Measurements from ENCODE around the gene CMTM7.
"Not testable (repeated sequence)": the region's sequence is repeated elsewhere in the genome, so short reads cannot be mapped to it uniquely, and the experiment has no call there.

The CMTM7 gene

DNA sequence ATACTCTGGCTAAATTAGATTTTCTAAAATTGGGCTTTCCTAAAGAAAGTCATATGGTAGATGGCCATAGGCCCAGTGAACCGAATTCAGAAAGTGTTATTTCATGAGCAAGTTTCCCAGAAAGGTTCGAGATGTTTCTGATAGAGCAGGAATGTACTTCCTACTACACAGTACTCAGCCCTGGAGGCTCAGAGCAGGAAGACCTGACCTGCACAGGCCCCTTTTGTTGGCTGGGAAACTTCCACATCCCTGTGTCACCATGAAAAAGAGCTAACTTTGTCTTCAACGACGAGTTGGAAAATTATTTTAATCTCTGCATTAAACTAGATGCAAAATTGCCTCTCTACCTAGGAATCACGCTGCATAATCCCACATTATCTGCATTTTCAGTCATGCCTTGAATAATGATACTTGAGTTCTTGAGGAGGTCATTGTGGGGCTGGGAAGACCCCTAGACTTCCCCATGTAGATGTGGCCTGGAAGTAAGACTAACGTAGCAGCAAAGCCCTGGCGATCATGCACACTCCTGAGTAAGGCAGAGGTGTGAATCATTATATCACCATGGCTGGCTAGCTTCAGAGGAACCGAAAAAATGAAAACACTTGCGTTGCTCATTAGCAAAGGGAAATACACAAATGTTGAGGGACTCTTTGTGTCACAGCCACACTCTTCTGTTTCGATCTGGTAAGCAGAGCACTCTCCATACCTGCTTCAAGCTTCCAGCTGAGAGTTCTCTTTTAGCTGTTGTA, 47.1 kb downstream of the CMTM7 start:
- no peak for DNase-seq (ENCODE audit: low spot score)

DNA sequence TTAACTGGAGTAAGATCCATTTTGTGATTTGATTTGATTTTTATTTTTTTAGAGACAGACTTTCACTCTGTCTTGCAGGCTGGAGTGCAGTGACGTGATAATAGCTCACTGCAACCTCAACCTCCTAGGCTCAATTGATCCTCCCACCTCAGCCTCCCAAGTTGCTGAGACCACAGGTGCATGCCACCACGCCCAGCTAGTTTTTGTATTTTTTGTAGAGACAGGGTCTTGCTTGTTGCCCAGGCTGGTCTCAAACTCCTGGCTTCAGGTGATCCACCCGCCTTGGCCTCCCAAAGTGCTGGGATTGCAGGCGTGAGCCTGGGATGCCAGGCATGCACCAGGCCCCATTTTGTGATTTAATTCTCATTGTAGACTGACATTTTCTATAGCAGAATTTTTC, 47.8 kb downstream of the CMTM7 start:
- DNase-seq (ENCODE audit: low spot score) = not testable (repeated sequence)

DNA sequence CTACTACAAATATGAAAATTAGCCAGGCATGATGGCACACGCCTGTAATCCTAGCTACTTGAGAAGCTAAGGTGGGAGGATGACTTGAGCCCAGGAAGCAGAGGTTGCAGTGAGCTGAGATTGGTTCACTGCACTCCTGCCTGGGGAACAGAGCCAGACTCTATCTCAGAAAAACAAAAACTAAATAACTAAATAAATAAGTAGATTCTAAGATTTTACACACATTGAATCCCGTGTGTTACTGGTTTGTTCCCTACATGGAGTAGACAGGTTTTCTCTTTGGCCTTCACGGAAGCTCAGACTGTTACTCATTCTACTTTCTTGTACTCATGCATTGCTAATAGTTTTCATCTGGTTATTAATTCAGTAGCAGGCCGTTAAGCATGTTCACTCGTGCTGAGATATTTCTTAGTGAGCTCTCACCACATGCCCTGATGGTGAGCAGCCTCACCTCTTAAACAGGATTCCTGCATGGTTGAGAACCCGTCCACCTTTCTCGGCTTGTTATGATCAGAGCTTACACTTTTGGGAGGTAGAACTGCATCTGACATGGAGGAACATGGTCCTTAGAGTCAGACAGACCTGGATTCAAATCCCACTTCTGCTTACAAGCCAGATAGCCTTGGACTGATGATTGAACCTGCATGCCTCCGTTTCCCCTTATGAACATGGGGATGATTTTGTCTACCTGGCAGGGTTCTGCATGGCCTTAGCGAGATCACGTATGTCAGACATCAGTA, 49.1 kb downstream of the CMTM7 start:
- no peak for DNase-seq (ENCODE audit: low spot score)

DNA sequence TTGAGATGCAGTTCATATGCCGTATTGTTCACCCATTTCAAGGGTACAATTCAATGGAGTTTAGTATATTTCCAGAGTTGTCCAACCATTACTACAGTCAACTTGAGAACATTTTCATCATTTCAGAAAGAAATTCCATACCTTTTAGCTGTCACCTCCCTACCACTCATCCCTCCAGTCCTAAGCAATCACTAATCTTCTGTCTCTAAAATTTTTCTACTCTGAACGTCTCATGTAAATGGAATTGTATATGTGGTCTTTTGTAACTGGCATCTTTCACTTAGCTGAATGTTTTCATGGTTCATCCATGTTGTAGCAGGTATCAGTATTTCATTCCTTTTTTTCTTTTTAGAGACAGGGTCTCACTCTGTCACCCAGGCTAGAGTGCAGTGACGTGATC, 51.1 kb downstream of the CMTM7 start:
- no peak for DNase-seq (ENCODE audit: low spot score)

DNA sequence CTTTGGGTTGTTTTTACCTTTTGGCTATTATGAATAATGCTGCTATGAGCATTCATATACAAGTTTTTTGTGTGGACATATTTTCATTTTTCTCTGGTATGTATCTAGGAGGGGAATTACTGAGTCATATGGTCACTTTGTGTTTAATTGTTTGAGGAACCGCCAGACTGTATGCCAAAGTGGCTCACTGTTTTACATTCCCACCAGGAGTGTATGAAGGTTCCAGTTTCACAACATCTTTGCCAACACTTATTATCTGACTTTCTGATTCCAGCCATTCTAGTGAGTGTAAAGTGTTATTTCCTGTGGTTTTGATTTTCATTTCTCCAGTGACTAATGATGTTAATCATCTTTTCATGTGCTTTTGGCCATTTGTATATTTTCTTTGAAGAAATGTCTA, 51.8 kb downstream of the CMTM7 start:
- DNase-seq (ENCODE audit: low spot score) = no peak

DNA sequence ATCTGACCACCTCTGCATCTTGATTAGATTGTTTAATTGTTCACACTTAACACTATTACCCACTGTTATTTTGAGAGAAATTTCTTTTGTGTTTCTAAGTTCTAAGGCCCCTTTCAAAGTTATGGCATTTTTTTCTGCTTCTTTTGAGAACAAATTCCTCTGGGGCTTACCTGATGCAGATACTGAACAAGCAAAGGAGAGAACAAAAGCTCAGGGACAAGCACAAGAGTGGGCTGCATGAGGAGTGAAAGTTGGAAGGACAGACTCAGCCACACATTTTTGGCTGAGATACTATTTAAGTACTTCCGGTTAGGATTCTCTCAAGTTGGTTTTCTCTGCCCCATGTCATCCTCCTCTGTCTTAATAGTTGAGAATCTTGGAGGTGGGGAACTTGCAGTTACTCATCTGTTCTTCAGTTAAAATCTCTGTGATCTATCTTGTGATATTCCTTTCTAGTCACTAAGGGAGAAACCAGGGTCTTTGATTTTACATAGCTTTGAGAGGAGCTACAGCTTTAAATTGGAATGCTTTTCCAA, 56.3 kb downstream of the CMTM7 start:
- no peak for DNase-seq (ENCODE audit: low spot score)

DNA sequence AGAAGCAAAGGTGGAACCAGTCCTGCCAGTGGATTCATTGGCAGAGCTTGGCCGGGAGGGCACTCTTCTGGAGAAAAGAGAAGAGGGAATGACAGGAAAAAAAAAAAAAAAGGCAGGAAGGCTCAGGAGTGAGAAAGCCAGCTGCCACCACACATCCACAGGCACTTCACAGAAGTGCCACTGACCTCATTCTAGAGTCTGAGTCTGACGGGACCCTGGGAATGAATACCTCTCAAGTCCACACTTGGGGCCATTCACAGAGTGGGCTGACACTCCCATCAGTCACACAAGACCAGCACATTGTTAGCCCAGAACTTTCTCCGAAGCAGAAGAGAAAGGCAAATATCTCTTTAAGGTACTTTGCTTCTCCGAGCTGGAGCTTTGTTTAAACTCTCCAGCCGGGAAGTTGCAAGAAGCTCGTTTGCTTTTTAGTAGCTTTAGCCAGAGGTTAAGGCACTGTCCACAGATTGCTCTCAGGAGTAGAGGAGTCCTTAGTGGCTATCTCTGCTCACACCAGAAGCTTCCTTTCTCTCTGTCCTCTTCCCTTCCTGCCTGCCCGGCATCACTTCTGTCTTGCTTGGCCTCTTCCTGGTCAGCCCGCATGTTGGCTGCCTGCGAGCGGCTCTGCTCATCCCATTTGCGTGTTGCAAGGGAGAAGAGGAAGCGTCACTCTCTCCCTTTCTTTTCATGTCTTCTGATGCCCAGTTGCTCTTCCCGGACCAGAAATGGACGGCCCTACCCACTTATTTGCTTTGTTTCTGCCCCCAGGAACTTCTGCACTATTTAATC, 57.2 kb downstream of the CMTM7 start:
- no peak for DNase-seq (ENCODE audit: low spot score)

DNA sequence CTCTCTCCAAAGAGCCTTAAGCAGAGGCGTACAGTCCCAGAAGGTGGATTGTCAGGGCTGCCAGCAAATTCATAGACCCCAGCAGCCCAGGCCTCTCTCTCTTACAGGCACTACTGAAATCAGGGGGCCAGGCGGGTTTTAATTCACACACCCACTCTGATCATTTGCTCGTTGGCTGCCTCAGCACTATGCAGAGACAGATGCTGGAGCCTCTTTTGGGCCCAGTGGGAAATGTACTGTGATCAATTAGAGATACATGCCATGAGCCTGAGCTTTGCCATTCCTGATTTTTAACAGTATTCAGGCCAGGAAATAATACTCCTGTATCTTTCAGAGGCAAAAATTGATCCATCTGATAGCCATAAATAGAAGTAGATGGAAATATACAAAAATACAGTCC, 58.0 kb downstream of the CMTM7 start:
- DNase-seq (ENCODE audit: low spot score) = no peak

DNA sequence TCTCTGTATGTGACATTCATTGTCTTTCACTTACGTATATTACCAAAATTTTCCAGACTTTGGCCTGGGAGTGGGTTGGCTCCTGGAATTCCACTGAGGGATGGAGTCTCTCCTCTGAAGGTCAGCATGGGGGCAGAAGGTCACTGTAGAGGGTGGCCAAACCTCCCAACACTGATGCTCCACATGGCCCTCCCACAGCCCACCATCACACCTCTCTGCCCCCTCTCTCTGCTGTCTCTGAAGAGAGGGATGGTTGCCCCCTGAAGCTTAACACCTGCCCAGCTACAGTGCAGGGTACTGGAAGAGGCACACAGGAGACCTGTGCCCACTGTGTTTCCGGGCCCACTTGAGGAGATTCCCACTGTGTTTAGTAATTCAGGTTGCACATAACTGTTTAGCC, 58.8 kb downstream of the CMTM7 start:
- no peak for DNase-seq (ENCODE audit: low spot score)

DNA sequence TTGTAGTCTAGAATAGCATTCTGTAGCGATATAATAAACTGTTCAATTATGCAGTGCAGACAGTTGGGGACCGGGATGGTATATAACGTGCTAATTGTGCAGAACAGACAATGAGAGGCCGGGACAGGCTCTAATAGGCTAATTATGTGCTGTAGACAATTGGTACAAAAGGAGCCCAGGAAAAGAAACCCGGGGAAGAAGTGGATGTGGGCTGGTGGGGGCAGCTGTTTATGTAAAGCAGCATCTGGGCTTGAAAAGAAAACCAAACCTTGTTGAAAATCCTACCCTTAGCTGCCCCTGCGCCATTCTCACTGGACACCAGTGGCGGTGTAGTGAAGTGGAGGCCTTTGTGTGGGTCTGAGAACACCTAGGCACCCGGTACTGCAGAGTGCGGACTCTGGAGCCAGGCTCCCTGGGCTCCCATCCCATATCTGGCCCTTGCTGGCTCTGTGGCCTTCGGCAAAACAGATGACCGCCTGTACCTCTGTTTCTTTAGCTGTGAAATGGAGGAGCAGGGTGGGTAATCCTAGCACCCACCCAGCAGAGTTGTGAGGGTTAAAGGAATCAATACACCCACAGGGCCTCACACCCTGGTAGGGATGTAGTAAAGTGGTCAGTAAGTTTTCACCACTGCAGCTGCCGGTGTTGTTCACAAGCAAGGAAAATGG, 59.5 kb downstream of the CMTM7 start:
- no peak for DNase-seq (ENCODE audit: low spot score)

DNA sequence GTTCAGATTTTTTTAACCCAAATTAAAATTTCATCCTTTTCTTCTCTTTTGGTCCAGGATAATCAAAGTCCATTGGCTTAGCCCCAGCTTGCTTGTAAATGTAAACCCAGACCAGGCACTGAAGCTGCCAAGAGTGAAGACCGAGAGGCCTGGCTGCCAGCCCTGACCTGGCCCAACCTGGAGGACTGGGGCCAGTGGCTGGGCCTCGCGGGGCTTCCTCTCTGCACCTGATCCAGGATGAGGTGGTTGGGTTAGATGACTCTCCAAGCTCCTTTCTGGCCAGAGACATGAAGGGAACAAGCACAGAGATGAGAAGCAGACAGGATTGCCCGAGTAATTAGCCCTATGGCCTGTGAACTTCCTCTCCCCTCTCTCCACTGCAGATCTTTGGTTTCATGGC, 60.4 kb downstream of the CMTM7 start:
- no peak for DNase-seq (ENCODE audit: low spot score)

DNA sequence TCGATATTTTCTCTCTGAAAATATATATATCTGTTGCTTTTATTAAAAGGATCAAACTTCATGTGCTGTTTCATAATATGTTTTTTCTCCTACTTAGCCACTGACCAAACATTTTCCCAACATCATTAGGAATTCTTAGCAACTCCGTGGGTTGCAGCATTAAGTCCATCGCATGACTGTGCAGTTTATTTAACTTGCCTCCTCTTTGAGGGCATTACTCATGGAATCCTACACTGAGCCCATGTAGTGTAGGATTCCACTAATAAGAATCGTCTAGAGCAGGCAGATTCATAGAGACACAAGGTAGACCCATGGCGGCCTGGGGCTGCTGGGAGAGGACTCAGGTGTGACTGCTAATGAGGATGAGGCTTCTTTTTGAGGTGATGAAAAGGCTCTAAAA, 61.7 kb downstream of the CMTM7 start:
- DNase-seq (ENCODE audit: low spot score) = peak; percentile 80

DNA sequence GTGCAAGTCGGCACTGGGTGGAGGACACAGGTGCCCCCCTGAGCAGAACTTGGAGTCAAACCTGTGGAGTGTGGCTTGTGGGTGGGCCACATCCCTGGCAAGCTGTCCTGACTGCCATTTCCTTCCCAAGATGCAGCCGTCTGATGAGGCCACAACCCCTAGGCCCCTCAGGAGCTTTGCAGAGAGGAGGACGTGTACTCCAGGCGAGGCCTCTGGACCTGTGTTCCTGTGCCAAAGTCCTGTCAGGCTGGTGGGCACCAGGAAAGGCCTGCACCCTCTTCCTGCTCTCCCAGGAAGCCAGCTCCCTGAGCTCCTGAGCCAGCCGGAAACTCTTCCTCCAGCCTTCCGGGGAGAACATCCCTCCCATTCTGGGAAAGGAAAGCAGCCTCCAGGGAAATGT, 62.5 kb downstream of the CMTM7 start:
- no peak for DNase-seq (ENCODE audit: low spot score)

DNA sequence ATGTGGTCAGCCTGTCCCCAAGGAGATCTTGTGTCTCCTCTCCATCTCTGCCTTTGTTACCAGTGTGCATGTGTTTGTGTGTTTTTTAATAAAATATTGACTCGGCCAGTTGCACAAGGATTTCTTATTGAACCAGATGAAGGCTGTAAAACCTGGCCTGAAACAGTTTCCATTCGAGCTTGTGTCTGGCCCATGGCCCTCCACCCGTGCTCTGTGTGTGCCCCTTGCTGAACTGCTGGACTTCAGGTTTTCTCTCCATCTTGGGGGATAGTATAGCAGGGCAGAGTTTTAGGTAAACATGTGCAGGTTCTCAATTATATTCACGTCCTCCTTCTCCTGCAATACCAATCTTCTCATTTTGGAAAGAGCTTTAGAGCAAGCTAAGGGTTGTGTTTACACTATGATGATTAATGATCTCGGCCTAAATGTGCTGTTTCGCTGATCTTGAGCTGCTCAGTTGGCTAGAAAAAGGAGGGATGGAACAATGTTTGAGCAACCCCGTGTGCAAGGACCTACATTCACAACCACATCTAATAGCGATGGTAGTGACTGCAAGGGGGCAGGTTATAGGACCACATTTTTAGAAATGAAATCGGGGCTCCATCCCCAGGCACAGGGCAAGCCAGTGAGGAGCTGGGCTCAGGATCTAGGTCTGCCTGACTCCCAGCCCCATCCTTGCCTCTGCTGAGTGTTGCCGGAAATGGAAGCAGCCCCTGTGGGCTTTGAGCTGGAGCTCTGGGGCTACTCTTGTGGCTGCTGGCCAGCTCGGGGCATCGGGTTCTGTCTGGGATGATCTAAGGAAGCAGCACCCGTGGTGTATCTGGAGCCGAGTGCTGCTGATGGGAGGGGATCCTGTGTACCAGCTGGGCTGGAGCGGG, 63.3 kb downstream of the CMTM7 start:
- no peak for DNase-seq (ENCODE audit: low spot score)

DNA sequence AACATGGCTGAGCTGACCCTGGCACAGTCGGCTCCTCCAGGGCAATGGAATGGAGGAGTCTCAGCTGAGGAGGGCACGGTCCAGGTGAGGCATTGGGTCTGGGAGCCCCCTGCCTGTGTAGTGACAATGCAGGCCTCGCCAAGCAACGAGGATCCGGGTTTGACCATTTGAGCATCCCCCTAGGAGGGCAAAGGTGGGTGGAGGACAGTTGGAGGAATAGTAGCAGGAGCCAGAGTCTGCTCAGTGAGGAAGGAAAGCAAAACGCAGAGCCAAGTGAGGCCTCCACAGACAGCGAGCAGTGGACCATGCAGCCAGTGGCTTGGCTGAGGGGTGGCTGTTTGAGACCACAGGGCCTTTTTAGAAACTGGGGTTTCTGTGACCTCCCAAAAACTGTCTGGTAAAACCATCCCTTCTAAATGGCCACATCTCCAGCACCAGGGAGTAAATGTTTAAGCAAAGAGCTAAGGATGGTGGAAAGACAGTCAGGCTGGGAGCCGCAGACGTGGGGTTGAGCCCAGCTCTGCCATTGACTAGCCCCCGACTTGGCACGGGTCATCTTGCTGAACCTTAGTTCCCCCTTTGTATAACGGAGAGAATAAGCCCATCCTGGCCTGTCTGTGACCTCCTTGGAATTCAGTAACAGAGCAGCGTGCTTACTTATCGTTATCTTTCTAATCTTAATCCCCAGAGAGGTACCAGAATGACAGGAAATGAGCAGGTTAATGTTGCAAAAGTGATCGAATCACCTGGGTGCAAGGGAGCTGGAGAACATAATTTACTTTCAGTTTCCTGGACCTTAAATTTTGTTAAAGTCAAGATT, 64.2 kb downstream of the CMTM7 start:
- no peak for DNase-seq (ENCODE audit: low spot score)

DNA sequence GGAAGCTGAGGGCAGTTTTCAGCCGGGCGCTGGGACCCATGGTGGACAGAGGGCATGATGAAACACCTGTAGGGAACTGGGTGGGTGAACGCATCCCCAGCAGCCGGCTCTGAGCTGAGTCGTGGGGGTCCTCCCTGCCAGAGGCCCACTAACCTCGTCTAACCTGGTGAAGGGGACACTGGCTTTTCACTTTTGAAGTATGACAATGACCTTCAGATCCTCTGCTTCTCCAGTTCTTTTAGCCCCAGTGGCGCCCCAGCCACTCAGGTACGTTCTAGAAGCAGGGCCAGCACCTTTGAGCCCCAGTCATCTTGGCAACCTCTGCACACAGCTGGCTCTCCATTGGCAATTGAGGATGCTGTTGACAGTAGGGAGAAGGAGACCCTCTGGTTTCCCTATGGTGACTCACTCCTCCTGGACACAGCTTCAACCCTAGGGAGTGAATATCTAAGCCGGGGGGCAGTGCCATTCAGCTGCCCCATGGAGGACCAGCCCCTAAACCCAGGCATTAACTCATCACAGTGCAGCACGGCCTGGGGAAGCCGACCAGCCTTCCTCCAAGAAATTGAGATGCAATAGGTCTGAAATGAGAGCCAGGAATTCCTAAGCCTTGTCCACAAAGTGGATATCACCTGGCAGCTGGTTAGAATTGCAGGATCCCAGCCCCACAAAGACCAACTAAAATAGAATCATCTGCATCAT, 64.9 kb downstream of the CMTM7 start:
- DNase-seq (ENCODE audit: low spot score) = no peak

DNA sequence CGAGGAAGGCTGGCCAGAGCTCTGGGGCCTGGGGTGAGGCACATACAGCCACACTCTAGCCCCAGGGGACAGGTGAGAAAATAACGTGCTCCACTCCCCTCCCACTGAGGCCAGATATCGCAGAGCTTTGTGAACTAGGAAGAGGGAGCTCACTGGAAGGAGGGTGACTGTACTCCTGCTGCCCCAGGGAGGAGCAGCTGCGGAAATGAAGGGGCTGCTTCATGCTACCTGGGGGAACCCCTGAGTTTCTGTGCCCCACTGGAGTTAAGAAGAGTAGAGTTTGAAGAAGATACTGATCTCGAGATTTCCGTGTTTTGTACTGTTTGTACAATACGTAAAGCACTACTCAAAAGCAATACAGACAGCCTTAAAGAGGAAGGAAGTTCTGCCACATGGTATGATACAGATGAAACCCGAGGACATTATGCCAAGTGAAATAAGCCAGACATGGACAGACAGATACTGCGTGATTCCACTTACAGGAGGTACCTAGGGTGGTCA, 66.4 kb downstream of the CMTM7 start:
- no peak for DNase-seq (ENCODE audit: low spot score)

DNA sequence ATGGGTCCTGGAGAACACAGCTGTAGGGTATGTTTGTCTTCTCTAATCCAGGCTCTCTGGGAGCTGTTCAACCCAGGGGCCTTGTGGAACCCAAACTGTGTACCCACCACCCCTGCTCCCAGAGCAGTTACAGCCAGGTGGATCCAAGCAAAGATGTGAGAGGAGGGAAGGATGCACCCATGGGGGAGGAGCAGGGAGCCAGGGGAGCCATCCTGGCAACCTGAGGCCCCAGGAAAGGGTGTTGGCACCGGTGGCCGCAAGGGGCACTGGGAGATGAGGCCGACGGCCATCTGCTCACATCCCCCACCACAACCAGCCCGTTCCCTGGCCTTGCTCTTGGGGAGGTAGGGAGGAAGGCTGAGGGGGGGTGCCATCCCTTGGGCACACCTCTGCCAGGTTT, 67.8 kb downstream of the CMTM7 start:
- DNase-seq (ENCODE audit: low spot score) = no peak

DNA sequence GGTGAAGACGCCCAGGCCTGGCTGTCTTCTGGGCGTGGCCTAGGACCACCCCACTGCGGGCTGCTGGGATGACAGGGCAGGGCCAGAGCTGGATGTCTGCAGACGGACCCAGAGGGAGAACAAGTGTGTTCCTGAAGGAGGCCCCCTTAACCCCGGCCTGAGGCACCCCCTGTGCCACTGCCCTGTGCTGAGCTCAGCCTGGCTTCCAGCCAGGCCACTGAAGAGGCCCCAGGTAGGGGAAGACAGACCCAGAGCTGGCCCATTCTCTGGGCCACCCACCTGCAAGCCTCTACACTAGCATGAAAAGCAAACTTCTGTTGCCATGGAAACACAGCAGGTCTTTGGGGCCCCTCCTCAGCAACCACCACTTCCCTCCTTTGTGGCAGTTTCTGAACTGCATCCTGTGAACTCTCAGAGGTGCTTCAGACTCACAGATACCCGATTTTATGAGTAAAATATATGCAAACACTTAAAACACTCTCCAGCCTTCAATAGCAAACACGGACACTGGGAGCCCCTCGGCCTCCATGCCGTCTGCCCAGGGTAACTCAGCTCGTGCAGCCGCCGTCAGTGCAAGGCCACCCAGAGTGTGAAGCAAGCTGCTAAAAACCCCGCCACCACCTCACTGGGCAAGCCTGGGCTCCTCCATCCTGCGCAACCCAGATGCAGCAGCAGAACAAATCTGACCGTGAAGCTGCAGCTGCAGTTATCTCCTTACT, 68.5 kb downstream of the CMTM7 start:
- DNase-seq (ENCODE audit: low spot score) = no peak

All from hepatic stellate cell (primary cell).